GM21528 (cell line): ENCODE results near the gene ATG12.
"Not testable (repeated sequence)": the region's sequence is repeated elsewhere in the genome, so short reads cannot be mapped to it uniquely, and the experiment has no call there.

Experiments
- ATAC-seq: cut with Tn5 transposase; IDR thresholded peaks from one replicate; pipeline ENCODE4 v1.9.1; 2021; ENCODE audit warnings: mild to moderate bottlenecking, moderate library complexity; ENCODE audit not compliant: unreplicated experiment, low FRiP score

Gene ATG12

DNA sequence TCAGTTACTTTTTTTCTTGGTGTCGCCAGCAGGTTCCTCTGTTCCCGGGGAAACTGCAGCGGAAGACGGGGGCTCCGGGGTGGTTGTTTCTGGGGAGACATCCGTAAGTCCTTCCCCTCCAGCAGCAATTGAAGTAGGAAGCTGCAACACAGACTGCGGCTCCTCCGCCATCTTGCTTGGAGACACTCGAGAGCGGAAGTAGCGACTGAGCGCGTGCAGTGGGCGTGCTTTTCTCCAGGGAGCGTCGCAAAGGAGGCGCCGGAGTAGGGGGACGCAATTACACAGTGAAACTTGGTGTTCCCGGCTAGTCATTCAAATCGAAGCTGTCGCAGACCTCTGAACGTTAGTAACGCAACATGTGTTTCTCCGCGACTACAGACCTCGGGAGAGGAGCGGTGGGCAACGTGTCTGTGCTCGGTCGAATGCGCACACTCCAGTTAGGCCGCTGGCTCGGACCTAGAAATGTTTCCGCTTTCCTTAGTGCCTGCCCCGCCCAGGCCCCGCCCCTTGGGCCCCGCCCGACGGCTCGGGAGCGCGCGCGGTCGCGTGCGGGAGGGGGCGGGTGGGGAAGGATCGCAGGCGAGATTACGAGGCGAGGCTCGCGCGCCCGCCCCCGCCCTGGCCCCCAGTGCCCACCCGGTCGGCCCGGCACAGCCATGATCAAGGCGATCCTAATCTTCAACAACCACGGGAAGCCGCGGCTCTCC, at the start of gene ATG12, which contains the start of gene AP3S1:
Gene ATG12 (minus strand): TSS at position 184 of the 707 bp plus-strand sequence. CDS start 13 bp downstream, at position 171.
Gene AP3S1 (plus strand): TSS at position 554 of the 707 bp plus-strand sequence. CDS start 103 bp downstream, at position 657.
- peak; percentile 86 for ATAC-seq

DNA sequence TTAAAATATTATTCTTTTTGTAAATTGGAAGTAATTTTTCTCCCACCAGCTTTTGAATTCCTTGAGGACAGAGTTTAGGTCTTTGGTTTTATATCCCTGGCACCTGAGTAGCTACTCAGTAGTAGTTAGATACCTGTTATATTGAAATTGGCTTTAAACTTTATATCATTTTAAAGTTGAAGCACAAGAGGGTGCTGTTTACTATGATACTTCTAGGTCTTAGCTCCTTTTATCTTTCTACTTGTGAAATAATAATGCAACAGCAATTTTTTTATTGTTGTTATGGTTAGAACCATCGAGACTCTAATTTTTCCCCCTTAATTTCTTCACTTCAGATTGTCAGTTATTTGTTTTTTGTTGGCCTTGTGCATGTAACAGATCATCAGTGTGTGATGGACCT, 46.7 kb upstream of the ATG12 start:
- ATAC-seq: no peak

DNA sequence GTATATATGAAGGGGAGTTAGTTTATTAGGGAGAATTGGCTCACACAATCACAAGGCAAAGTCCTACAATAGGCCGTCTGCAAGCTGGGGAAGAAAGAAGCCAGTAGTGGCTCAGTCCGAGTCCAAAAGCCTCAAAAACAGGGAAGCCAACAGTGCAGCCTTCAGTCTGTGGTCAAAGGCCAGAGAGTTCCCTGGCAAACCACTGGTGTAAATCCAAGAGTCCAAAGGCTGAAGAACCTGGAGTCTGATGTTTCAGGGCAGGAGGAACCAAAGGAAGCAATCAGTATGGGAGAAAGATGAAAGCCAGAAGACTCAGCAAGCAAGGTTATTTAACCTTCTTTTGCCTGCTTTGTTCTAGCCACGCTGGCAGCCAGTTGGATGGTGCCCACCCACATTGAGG, 43.8 kb upstream of the ATG12 start:
- not testable (repeated sequence) for ATAC-seq

DNA sequence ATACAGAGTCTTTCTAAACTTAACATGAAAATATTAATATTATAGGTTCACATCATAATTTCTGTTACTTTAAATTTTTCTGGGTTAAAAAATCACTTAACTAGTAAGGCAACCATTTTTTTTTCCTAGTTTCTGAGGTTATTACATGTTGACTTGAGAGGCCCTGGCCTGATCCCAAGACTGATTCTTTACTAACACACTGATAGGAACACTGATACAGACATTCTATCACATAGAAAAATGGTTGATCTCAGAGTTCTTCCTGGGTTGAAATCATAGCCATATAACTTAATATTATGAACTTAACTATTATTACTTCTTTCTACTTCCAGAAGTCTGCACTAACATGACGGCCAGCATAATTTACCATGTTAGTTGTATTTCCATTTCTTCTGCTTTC, 43.3 kb upstream of the ATG12 start:
- ATAC-seq: no peak

DNA sequence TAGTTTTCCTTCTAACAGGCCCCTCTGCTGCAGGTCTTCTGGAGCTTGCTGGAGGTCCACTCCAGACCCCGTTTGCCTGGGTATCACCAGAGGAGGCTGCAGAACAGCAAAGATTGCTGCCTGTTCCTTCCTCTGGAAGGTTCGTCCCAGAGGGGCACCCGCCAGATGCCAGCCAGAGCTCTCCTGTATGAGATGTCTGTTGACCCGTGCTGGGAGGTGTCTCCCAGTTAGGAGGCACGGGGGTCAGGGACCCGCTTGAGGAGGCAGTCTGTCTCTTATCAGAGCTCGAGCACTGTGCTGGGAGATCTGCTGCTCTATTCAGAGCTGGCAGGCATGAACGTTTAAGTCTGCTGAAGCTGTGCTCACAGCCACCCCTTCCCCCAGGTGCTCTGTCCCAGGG, 41.1 kb upstream of the ATG12 start:
- not testable (repeated sequence) for ATAC-seq

DNA sequence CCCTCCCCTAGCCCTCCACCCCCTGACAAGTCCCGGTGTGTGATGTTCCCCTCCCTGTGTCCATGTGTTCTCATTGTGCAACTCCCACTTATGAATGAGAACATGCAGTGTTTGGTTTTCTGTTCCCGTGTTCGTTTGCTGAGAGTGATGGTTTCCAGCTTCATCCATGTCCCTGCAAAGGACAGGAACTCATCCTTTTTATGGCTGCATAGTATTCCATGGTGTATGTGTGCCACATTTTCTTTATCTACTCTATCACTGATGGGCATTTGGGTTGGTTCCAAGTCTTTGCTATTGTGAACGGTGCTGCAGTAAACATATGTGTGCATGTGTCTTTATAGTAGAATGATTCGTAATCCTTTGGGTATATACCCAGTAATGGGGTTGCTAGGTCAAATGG, 36.0 kb upstream of the ATG12 start:
- not testable (repeated sequence) for ATAC-seq

DNA sequence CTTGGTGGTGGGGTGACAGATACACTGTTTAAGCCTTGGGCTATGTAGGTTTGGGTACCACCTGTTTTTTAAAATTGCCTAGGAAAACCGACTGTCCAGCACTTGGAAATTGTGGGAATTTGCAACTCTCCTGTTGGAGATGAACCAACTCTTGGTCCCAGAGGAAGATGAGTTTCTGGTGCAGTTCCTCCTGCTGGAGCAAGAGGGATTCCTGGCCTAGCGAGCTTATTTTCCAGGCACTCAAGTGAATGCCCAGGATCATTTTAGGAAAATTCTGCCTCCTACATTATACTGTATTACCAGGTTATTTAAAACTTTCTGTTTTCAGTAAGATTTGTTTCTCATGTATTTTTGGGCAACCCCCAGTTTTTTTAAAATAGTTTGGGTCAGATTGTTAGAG, 34.1 kb upstream of the ATG12 start:
- ATAC-seq: no peak

DNA sequence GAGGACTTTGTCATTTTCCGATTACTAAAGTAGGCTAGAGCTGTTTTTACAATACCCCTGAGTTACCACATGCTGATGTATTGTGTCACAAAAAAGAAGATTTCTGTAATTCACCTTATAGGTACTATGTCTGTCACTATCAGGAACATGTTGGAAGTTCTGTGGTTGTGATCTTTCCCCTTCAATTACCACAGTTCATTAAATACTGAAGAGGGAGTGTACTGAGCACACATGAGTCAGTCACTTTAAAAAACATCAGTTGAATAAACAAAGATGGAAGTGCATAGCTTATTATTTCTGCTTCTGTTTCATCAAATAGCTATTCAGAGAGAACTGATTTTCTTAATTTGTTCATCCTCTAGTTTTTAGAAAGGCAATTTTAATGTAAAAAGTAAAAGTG, 32.0 kb upstream of the ATG12 start:
- ATAC-seq: no peak

DNA sequence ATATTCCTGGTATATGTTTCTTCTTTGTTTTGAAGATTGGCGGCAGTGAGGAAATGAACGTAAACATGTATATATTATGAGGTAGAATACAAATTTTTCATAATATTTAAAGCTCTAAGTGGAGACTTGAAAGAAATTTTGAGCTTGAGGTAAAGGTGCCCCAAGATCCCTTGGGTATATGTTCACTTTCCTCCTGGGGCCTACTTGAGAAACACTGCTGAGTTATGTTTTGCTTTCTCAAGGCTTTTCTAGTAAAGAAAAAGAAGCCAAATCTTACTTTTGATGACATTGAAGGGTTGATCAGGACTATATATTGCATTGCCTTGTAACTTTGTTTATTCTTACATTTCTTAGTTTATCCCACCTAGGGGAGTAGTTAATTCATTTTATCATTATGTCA, 31.1 kb upstream of the ATG12 start:
- ATAC-seq: no peak

DNA sequence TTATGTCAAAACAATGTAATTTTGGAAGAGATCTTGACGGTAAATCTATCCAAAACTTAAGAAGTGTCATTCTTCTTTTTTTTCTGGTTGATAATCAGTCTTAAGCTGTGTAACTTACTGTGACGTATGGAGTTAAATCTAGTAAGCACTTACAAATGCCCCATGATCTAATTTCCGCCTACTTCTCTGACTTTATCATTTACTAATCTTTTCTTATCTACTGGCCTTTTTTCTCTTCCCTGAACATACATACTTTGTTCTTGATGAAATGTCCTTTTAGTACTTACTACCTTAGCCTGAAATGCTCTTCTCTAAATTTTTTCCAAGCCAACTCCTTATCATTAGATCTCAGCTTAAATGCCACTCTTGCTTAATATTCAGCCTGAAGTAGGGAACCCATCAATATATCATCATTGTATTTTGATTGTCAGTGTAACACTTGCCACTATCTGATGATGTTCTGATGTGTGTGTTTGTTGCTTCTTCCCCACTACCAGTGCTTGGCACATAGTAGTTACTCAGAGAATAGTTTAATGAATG, 28.0 kb upstream of the ATG12 start:
- no peak for ATAC-seq

DNA sequence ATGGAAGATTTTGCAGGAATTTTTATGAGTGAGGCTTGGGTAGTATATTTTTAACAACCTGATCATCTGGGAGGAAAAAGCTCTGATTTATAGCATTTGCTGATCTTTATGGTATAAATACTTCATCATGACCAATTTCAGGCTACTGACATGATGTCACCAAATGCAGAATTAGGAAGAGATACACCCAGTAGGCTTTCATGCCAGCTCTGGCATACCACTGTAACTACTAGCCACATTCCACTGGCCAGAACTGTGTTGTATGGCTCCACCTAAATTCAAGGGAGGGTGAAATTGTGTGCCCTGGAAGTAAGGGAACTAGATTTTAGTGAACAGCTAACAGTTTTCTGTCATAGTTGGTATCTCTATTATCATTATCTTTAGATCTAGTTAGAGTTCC, 18.0 kb upstream of the ATG12 start:
- ATAC-seq: no peak

DNA sequence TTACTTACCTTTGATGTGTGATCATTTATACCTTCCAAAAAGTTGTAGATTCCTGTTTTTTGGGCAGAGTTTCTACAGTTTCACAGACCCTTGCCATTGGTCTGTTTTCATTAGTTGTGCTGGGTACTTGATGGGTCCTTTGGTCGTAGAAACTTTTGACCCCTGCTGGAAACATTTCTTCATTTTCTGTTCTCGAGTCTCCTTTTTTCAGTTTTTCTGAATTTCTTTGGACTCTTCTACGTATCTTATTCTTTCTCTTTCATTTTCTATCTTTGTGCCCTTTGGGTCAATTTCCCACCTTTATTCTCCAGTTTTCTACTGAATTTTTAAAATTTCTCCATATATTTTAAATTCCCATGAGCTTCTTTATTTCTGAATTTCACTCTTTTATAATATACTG, 17.0 kb upstream of the ATG12 start:
- no peak for ATAC-seq

DNA sequence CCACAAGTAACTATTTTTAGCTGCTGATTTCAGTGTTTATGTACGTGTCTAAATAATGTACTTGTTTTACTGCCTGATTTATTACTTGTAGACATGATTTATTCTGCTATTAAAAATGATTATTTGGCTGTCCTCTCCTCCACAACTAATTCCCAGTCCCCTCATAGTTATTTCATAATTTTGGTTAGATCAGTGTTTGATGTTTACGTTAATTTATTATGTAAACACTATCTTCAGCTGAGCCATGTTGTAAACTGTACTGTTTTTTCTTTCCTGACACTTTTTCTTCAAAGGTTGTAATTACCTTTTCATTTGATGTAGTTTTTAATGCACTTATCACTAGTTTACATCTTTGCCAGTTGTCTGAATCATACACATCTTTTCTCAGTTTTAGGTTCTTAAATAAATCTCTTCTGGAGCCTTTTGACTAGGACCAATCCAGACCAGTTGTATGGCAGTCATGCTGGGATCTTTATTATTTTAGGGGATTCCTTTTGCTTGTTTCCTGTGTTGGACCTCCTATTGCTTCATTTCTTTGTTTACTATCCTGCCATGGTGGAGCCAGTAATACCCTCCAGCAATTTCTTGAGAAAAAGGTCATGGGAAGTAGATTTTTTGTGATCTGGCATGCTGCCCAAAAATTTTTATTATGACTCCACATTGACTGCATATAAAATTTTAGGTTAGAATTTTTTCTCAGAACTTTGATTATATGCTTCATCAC, 16.4 kb upstream of the ATG12 start:
- no peak for ATAC-seq

DNA sequence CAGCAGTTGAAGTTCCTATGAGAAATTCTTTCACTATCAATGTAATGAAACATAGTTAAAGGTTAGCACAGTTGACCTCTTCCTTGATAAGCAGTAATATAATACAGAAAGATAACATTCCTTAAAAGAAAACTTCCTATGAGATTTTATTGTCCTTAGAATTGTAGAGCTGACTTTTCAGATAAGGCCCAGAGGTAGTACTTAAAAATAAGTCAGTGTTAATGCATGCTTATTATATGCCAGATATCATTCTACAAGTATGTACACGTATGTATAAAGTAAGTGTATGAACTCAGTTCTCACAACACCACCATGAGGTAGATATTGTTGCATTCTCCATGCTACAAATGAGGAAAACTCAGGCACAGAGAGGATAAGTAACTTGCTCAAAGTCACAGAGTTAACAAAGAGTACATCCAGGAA, 15.7 kb upstream of the ATG12 start:
- no peak for ATAC-seq

DNA sequence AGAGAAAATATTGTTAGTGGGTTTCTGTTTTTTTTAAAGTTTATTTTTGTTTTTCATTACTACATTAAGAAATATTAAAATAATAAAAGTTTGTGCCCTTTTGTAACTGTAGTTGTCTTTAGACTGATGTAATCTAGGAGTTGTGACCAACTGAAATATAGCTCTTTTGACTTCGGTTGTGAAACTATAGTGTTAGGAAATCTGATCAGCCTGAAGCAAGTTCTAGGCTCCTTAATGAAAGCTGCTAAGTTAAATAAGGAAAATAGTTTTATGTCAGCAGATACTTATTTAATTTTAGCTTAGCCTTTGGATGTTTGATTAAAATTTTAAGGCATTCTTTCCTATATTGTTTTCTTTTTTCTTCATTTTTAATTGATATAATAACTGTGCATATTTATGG, 14.6 kb upstream of the ATG12 start:
- ATAC-seq: no peak

DNA sequence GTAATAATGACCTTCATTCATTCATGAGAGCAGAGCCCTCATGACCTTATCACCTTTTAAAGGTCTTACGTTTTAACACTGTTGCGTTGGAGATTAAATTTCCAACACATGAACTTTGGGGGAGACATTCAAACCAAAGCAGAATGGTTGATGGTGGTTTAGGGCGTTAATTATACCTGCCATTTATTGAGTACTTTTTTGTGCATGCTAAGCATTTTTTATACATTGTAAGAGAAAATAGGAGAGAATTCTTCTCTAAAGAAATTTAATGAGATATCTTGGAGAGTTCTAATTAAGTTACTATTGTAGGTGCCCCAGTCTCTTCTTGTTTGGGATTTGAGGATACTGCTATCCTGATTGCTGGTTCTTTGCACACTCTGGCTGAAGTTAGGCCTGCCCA, 12.8 kb upstream of the ATG12 start:
- no peak for ATAC-seq

DNA sequence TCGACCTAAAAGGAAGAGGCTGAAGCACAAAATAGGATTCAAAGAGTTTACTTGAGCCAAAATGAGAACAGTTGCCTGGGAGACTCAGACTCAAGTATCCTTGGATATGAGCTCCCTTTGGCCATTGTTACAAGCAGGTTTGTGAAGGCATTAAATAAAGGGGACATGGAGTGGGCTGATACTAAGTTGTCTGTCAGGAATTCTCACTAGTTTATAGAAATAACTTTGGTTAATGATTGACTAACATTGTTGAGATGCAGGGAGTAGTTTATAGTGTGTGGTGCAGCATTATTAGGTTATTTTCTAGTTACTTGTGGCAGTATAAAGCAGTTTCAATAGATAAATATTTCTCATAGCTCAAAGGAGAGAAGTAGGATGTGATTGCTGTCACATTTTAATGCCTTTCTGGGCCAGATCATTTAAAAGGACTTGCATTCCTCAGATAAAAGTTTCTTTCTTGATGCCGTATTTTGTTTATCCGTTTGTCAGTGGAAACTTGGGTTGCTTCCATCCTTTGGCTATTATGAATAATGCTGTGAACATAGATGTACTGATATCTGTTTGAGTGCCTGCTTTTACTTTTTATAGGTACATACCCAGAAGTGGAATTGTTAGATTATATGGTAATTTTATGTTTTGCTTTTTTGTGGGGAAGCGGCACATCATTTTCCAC, 9.5 kb upstream of the ATG12 start:
- ATAC-seq: no peak

DNA sequence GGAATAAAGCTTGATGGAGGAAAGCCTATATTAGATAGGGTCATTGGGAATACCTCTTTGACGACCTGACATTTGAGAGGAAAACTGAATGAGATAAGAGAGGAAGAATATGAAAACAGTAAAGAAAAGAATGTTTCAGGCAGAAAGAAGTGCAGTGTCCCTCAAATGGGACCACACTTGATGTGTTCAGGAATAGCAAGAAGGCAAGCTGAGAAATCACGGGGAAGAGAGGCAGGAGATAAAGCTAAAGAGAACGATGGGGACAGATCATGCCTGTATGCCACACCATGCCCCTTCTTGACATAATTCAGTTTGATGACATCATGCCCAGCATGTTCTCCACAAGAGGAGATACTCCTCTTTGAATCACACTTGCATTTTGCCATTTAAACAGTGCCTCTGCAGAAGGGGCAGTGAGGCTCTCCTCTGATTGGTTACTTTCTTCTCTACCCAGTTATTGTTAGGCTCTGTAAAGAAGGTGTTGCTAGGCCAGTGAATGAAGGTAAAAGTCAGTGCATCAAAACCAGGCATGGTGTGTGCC, 8.0 kb upstream of the ATG12 start:
- no peak for ATAC-seq

DNA sequence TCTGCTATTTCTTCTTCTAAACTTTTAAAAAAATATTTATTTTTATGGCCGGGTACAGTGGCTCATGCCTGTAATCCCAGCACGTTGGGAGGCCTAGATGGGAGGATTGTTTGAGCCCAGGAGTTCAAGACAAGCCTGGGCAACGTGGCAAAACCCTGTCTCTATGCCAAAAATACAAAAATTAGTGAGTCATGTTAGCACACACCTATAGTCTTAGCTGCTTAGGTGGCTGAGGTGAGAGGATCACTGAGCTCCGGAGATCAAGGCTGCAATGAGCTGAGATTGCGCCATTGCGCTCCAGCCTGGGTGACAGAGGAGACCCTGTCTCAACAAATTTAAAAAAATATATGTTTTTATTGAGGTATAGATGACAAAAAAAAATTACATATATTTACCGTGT, 5.9 kb upstream of the ATG12 start:
- ATAC-seq: no peak

DNA sequence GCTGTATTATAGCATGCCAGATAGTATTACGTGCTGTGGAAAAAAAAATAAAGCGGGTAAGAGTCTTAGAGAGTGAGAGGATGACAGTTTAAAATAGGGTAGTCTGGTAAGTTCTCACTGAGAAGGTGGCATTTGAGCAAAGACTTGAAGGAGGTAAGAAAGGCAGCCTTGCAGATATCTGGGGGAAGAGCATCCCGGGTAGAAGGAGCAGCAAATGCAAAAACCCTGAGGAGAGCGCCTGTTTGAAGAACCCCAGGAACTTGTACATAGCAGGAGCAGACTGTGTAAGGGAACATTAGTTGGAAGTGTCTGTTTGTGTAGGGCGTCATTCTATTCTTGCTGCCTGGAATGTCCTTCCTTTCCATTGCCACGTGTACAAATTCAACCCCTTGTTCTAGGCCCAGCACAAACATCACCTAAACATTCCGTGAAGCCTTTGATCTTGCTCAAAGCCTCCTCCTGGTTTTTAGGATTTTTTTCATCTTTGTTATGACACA, 3.0 kb upstream of the ATG12 start:
- no peak for ATAC-seq
